Stimulated activated CD8-positive, alpha-beta memory T cell treated with anti-CD3 and anti-CD28 coated beads, Interleukin-15, amount 100 ng/mL, for 4 hours (primary cell): ENCODE results near the gene JAGN1.
"Not testable (repeated sequence)": the region's sequence is repeated elsewhere in the genome, so short reads cannot be mapped to it uniquely, and the experiment has no call there.

Source experiments
- DNase-seq, 2 donors: peaks; one replicate each; pipeline ENCODE4 v3.0.0-alpha.2; 2020; ENCODE audit warnings: low read depth in 2 of 2

JAGN1 gene

GRCh38 chr3:9916734-9917680 is 26.6 kb downstream of the JAGN1 start, which contains the start of gene IL17RC:
TSS of gene IL17RC (plus strand) at chr3:9917098. CDS start at chr3:9917316, 218 bp downstream.
- no peak for DNase-seq

- no peak for DNase-seq
These were observed 27.4 kb downstream of the JAGN1 start for GRCh38 chr3:9917820-9918219.

- no peak for DNase-seq
These were observed 28.0 kb downstream of the JAGN1 start for GRCh38 chr3:9918261-9919038.

GRCh38 chr3:9928158-9928557 is 37.7 kb downstream of the JAGN1 start:
- DNase-seq, result no peak

GRCh38 chr3:9930804-9931418 is 40.5 kb downstream of the JAGN1 start:
- DNase-seq, result no peak

- DNase-seq, result no peak
These were observed 42.1 kb downstream of the JAGN1 start for GRCh38 chr3:9932535-9932842.

- DNase-seq, result peak; percentile 84 to 85
These were observed 42.6 kb downstream of the JAGN1 start for GRCh38 chr3:9932843-9933560.

GRCh38 chr3:9933561-9934234 is 43.3 kb downstream of the JAGN1 start, which contains the start of gene CRELD1:
TSS of gene CRELD1 (plus strand) at chr3:9933834. CDS start at chr3:9934439, 605 bp downstream.
- DNase-seq, result peak; percentile 95 to 97

- DNase-seq, result no peak
These were observed 43.8 kb downstream of the JAGN1 start for GRCh38 chr3:9934235-9934621.

- DNase-seq, result no peak
These were observed 44.6 kb downstream of the JAGN1 start for GRCh38 chr3:9934993-9935392.

GRCh38 chr3:9935966-9936510 is 45.6 kb downstream of the JAGN1 start:
- DNase-seq, result no peak

- no peak for DNase-seq
These were observed 47.3 kb downstream of the JAGN1 start for GRCh38 chr3:9937486-9938238.

GRCh38 chr3:9938966-9939365 is 48.6 kb downstream of the JAGN1 start:
- DNase-seq, result no peak

GRCh38 chr3:9939906-9940305 is 49.5 kb downstream of the JAGN1 start:
- DNase-seq, result not testable (repeated sequence)

- no peak for DNase-seq
These were observed 50.3 kb downstream of the JAGN1 start for GRCh38 chr3:9940746-9941145.

GRCh38 chr3:9942164-9942563 is 51.8 kb downstream of the JAGN1 start:
- DNase-seq, result no peak

GRCh38 chr3:9942934-9943690 is 52.7 kb downstream of the JAGN1 start:
- no peak for DNase-seq
